SHP77 treated with DMSO at 0.1 percent for 48 hours (cell line): ENCODE data around the gene TMEM255B.

Experiments
- DNase-seq: peaks from one replicate; lab custom pipeline; 2025; lab: John Stamatoyannopoulos, UW

The TMEM255B gene

GRCh38 chr13:113768018-113768905 is 9.2 kb downstream of the TMEM255B start:
- DNase-seq = no peak

- DNase-seq = no peak
Observed at GRCh38 chr13:113769106-113769505, 10.1 kb downstream of the TMEM255B start.

GRCh38 chr13:113769881-113770280 is 10.9 kb downstream of the TMEM255B start:
- no peak for DNase-seq

GRCh38 chr13:113770441-113770840 is 11.4 kb downstream of the TMEM255B start:
- no peak for DNase-seq

- no peak for DNase-seq
Observed at GRCh38 chr13:113770937-113771336, 11.9 kb downstream of the TMEM255B start.

GRCh38 chr13:113771709-113772331 is 12.8 kb downstream of the TMEM255B start:
- DNase-seq = no peak

GRCh38 chr13:113774177-113775107 is 15.4 kb downstream of the TMEM255B start:
- DNase-seq = no peak

GRCh38 chr13:113775451-113776145 is 16.6 kb downstream of the TMEM255B start:
- DNase-seq = no peak

GRCh38 chr13:113776231-113777125 is 17.5 kb downstream of the TMEM255B start:
- peak; percentile 95 for DNase-seq

GRCh38 chr13:113777311-113778260 is 18.6 kb downstream of the TMEM255B start:
- DNase-seq = peak; percentile 73

GRCh38 chr13:113781571-113781970 is 22.5 kb downstream of the TMEM255B start:
- DNase-seq = no peak

- DNase-seq = no peak
Observed at GRCh38 chr13:113782472-113782871, 23.4 kb downstream of the TMEM255B start.

GRCh38 chr13:113783200-113783881 is 24.3 kb downstream of the TMEM255B start:
- DNase-seq = no peak

GRCh38 chr13:113783966-113784644 is 25.1 kb downstream of the TMEM255B start:
- DNase-seq = no peak

- DNase-seq = no peak
Observed at GRCh38 chr13:113784645-113785024, 25.6 kb downstream of the TMEM255B start.

GRCh38 chr13:113785051-113786010 is 26.3 kb downstream of the TMEM255B start:
- peak; percentile 84 for DNase-seq

GRCh38 chr13:113786262-113786841 is 27.3 kb downstream of the TMEM255B start:
- no peak for DNase-seq
